ENCODE measurements around the gene PPOX.

The PPOX gene

GRCh38 chr1:161198194-161198896 is 32.1 kb downstream of the PPOX start:
- DNase-seq (ENCODE audit: low spot score), result peak; percentile 47

- DNase-seq (ENCODE audit: low spot score), result peak; percentile 96
Observed at GRCh38 chr1:161198897-161199431, 32.7 kb downstream of the PPOX start, which contains the start of gene ADAMTS4. TSS of gene ADAMTS4 (minus strand) at chr1:161199054. CDS start at chr1:161198627, 427 bp downstream.

GRCh38 chr1:161199506-161200139 is 33.4 kb downstream of the PPOX start:
- no peak for DNase-seq (ENCODE audit: low spot score)

- no peak for DNase-seq (ENCODE audit: low spot score)
Observed at GRCh38 chr1:161200421-161200991, 34.3 kb downstream of the PPOX start.

- DNase-seq (ENCODE audit: low spot score), result peak; percentile 64
Observed at GRCh38 chr1:161200992-161201835, 35.0 kb downstream of the PPOX start.

GRCh38 chr1:161201836-161202712 is 35.8 kb downstream of the PPOX start, which contains the start of gene NDUFS2:
TSS of gene NDUFS2 (plus strand) at chr1:161202367. CDS start at chr1:161202386, 19 bp downstream.
- DNase-seq (ENCODE audit: low spot score), result peak; percentile 87

- DNase-seq (ENCODE audit: low spot score), result peak; percentile 61
Observed at GRCh38 chr1:161206411-161207140, 40.4 kb downstream of the PPOX start.

- DNase-seq (ENCODE audit: low spot score), result peak; percentile 75
Observed at GRCh38 chr1:161207173-161207572, 40.9 kb downstream of the PPOX start.

- peak; percentile 71 for DNase-seq (ENCODE audit: low spot score)
Observed at GRCh38 chr1:161209790-161210409, 43.7 kb downstream of the PPOX start.

GRCh38 chr1:161214369-161214768 is 48.1 kb downstream of the PPOX start:
- no peak for DNase-seq (ENCODE audit: low spot score)

- no peak for DNase-seq (ENCODE audit: low spot score)
Observed at GRCh38 chr1:161215076-161215475, 48.9 kb downstream of the PPOX start, which contains the start of gene FCER1G. TSS of gene FCER1G (plus strand) at chr1:161215295. CDS start at chr1:161215322, 27 bp downstream.

GRCh38 chr1:161216945-161217712 is 50.9 kb downstream of the PPOX start:
- DNase-seq (ENCODE audit: low spot score), result peak; percentile 47

GRCh38 chr1:161217831-161218230 is 51.6 kb downstream of the PPOX start:
- no peak for DNase-seq (ENCODE audit: low spot score)

- DNase-seq (ENCODE audit: low spot score), result no peak
Observed at GRCh38 chr1:161218301-161219077, 52.3 kb downstream of the PPOX start.

GRCh38 chr1:161219078-161219892 is 53.1 kb downstream of the PPOX start:
- DNase-seq (ENCODE audit: low spot score), result no peak

GRCh38 chr1:161220002-161220401 is 53.8 kb downstream of the PPOX start:
- DNase-seq (ENCODE audit: low spot score), result no peak
